ENCODE results near the gene HOXC10. TPM values are rescaled to one million over a fixed set of nuclear protein-coding genes. Genes with fewer than 3 reads are reported as not detected.

The HOXC10 gene
- total RNA-seq, 1 experiment from 2014 or later, result 154 TPM

- in situ Hi-C loops (cut with HindIII; ENCODE audit: low pct_unique_long_range_greater_than_20kb, low sequenced_read_pairs), result no loop called here
- H3K27ac ChIP-seq (ENCODE audit: low read length), result peak overlapping the region; percentile 99
- ChIA-PET CTCF (interaction anchor here (1.2 kb wide), 1 partner anchor 11 kb away, joined by 3 read pairs; no protein-coding TSS in a partner anchor), POLR2A (interaction anchor here (0.6 kb wide), 2 partner anchors 11 to 55 kb away, joined by 4 to 5 read pairs; partner anchors contain the start of gene HOXC13)
- no peak for DNase-seq (ENCODE audit: low read depth, low spot score)
- no peaks in the 10 kb centered on the region for H3K27me3 ChIP-seq (ENCODE audit: control insufficient read depth, insufficient read depth, low read length)
- ATAC-seq, result no peak
- intact Hi-C loops (cut with micrococcal nuclease; ENCODE audit: unreplicated experiment), result loop anchor here (10.0 kb wide), 1 partner anchor 609 kb away; the partner anchor contains the start of gene SP1
- no TSS peak for BruUV-seq (replicated peaks)
- no peaks in the 10 kb centered on the region; the same call in 1 of the 2 replicates for H3K36me3 ChIP-seq (ENCODE audit: control insufficient read depth, insufficient read depth, low read length)
- H3K4me1 ChIP-seq (ENCODE audit: control insufficient read depth, insufficient read depth, low read length), result peaks cover 18% of the 10 kb centered on the region
- H3K4me3 ChIP-seq (ENCODE audit: low read depth in 2 of 2, low read length in 2 of 2), result peak overlapping the region; percentile 66 to 67
- no peaks in the 10 kb centered on the region for H3K9me3 ChIP-seq (ENCODE audit: control insufficient read depth, insufficient read depth, low read depth, low read length)
- TF ChIP-seq SIN3A (IDR thresholded peaks at IDR 0.05; ENCODE audit: borderline replicate concordance, insufficient read depth, low read depth, low read length) (no peak), CTCF (IDR thresholded peaks at IDR 0.05) (no peak), TCF7L2 (IDR thresholded peaks at IDR 0.05; ENCODE audit: low read depth, low read length) (no peak), REST (IDR thresholded peaks at IDR 0.05; ENCODE audit: insufficient read depth in 1 of 2, low read depth in 2 of 2, low read length in 1 of 2) (no peak), POLR2AphosphoS5 (IDR thresholded peaks at IDR 0.05; ENCODE audit: low read depth, low read length) (no peak; the same call in 1 of the 2 replicates)
Measured at GRCh38 chr12:53993162-53994008, 8.4 kb downstream of the HOXC10 start.

GRCh38 chr12:53994009-53994263 lies 9.0 kb downstream of the HOXC10 start:
- ChIA-PET POLR2A (interaction anchor here (0.6 kb wide), 1 partner anchor 11 kb away, joined by 5 read pairs; no protein-coding TSS in a partner anchor), CTCF (no interaction called here)
- TF ChIP-seq CTCF (IDR thresholded peaks at IDR 0.05), result no peak
- no peak for TF ChIP-seq POLR2AphosphoS5 (IDR thresholded peaks at IDR 0.05; ENCODE audit: low read depth, low read length)
- peak; percentile 34; the same call in 1 of the 2 replicates for TF ChIP-seq SIN3A (IDR thresholded peaks at IDR 0.05; ENCODE audit: borderline replicate concordance, insufficient read depth, low read depth, low read length)
- TF ChIP-seq REST (IDR thresholded peaks at IDR 0.05; ENCODE audit: insufficient read depth in 1 of 2, low read depth in 2 of 2, low read length in 1 of 2), result no peak
- Histone ChIP-seq H3K27ac (ENCODE audit: low read length) (peak overlapping the region; percentile 99), H3K9me3 (ENCODE audit: control insufficient read depth, insufficient read depth, low read depth, low read length) (no peaks in the 10 kb centered on the region), H3K27me3 (ENCODE audit: control insufficient read depth, insufficient read depth, low read length) (no peaks in the 10 kb centered on the region), H3K4me1 (ENCODE audit: control insufficient read depth, insufficient read depth, low read length) (peaks cover 12% of the 10 kb centered on the region), H3K36me3 (ENCODE audit: control insufficient read depth, insufficient read depth, low read length) (no peaks in the 10 kb centered on the region; the same call in 1 of the 2 replicates), H3K4me3 (ENCODE audit: low read depth in 2 of 2, low read length in 2 of 2) (peak overlapping the region; percentile 66 to 67)
- in situ Hi-C loops (cut with HindIII; ENCODE audit: low pct_unique_long_range_greater_than_20kb, low sequenced_read_pairs), result no loop called here
- no TSS peak for BruUV-seq (replicated peaks)
- ATAC-seq (no peak), DNase-seq (ENCODE audit: low read depth, low spot score) (no peak)
- intact Hi-C loops (cut with micrococcal nuclease; ENCODE audit: unreplicated experiment), result loop anchor here (10.0 kb wide), 1 partner anchor 609 kb away; the partner anchor contains the start of gene SP1

Data from Panc1 (cell line).